Gastrocnemius medialis (tissue), 4 donors: ENCODE measurements around the gene CDH8. TPM values are rescaled to one million over a fixed set of nuclear protein-coding genes. Genes with fewer than 3 reads are reported as not detected.

Source experiments
- ATAC-seq, 2 donors: fragments of 150-250 bp; one replicate each; pipeline ENCODE4 v1.9.1; 2016
- DNase-seq, 2 donors: peaks; one replicate each; pipeline ENCODE4 v3.0.0-alpha.2; 2019
- H3K27ac ChIP-seq, 4 donors: fragments of 200-600 bp; sonication (generic); 1 replicate in 1 of 4; 2 replicates in 3 of 4; pipeline ENCODE4 v1.5.1; 2016 to 2018; ENCODE audit warnings: mild to moderate bottlenecking in 2 of 4, moderate library complexity in 1 of 4
- H3K27me3 ChIP-seq, 3 donors: fragments of 200-600 bp; sonication (generic) in 2 of 3; 1 replicate in 1 of 3; 2 replicates in 2 of 3; pipeline versions ENCODE4 v1.5.1 to v1.6.0; 2016 to 2019; ENCODE audit warnings: mild to moderate bottlenecking in 1 of 3, moderate library complexity in 1 of 3
- H3K36me3 ChIP-seq, 2 donors: fragments of 200-600 bp; sonication (generic) in 1 of 2; one replicate each; pipeline ENCODE4 v1.5.1; 2017 to 2018
- H3K4me1 ChIP-seq, 2 donors: fragments of 200-600 bp; sonication (generic) in 1 of 2; one replicate each; pipeline ENCODE4 v1.5.1; 2016 to 2017; ENCODE audit warnings: mild to moderate bottlenecking in 2 of 2
- H3K4me3 ChIP-seq, 4 donors: fragments of 200-600 bp; sonication (generic) in 3 of 4; 1 replicate in 1 of 4; 2 replicates in 3 of 4; pipeline ENCODE4 v1.5.1; 2016 to 2019; ENCODE audit warnings: mild to moderate bottlenecking in 2 of 4
- H3K9me3 ChIP-seq, 3 donors: fragments of 200-600 bp; sonication (generic) in 2 of 3; 1 replicate in 1 of 3; 2 replicates in 2 of 3; pipeline ENCODE4 v1.5.1; 2016 to 2019
- CTCF ChIP-seq, 5 experiments: fragments of 450-650 bp in 3 of 5; fragments of 200-600 bp in 2 of 5; sonication (generic) in 2 of 5; IDR thresholded peaks in 4 of 5; conservative IDR thresholded peaks in 1 of 5; 1 replicate in 4 of 5; 2 replicates in 1 of 5; pipeline ENCODE4 v1.5.1; 2016 to 2019; ENCODE audit warnings: antibody characterized with exemption in 5 of 5, mild to moderate bottlenecking in 3 of 5, moderate library complexity in 3 of 5
- POLR2A ChIP-seq, 2 donors: fragments of 450-650 bp; IDR thresholded peaks; one replicate each; pipeline ENCODE4 v1.6.1; 2017; ENCODE audit warnings: antibody characterized with exemption in 2 of 2, mild to moderate bottlenecking in 2 of 2, moderate library complexity in 2 of 2
- in situ Hi-C, 4 donors: fragments of 200-750 bp; cut with MboI; loops; one replicate each; pipeline versions ENCODE4 v1.15.0 to v1.8.0; 2017; ENCODE audit warnings: low sequenced_read_pairs in 4 of 4
- intact Hi-C: fragments of 100-400 bp; cut with DNase I; formaldehyde crosslinking; loops from one replicate; pipeline ENCODE4 v1.15.1; 2023; ENCODE audit warnings: low total_unique reads
- total RNA-seq, 4 donors: library from RNA; depleted of rRNA; stranded (reverse); fragments of >200 nt; gene quantifications; one replicate each; pipeline versions ENCODE4 v1.1.0 to v1.2.3, GENCODE V29; 2016

CDH8 gene
- total RNA-seq, 4 donors from 2014 or later: 0.04 to 0.20 (median 0.17) TPM; not detected in 1

DNA sequence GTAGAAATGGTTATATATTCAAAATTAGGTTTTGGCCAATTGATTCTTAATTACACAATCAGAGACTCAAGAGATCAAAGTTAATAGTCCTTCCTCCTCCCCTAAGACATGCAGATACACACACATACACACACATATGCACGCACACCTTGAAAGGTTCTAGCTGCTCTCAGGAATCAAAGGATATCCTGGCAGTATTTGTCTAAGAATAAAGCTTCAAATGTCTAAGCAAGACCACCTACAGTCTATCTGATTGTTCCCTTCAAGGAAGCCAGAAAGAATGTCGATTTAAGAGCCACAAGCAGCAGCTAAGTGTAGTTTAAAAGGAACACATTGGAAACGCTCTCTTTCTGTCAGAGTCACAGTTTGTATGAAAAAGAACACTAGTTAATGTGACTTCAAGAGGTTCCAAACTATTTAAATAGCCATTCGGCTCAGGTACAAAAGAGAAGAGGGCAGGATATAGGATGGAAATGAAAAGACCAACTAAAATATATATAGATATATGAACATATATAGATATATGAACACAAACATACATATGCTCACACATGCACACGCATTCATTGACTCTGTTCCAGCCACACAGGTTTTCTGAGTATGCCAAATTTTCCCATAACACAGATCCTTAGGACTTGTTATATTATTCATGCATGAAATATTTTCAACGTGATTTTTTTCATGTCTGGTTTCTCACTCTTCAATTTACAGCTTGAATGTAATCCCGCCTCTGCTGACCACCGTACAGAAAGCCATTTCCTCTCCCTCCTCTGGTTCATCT, 79.0 kb downstream of the CDH8 start:
- no peak overlapping the region for H3K4me3 ChIP-seq
- H3K9me3 ChIP-seq: no peaks in the 10 kb centered on the region
- ATAC-seq: no peak
- no peak overlapping the region for H3K27ac ChIP-seq
- DNase-seq: no peak
- no peaks in the 10 kb centered on the region for H3K27me3 ChIP-seq
- TF ChIP-seq POLR2A (IDR thresholded peaks at IDR 0.05): no peak
- no peak for TF ChIP-seq CTCF (IDR thresholded peaks at IDR 0.05 in 4 of 5, conservative IDR thresholded peaks at IDR 0.05 in 1 of 5)
- intact Hi-C loops (no loop called here), in situ Hi-C loops (no loop called here)
- H3K36me3 ChIP-seq: no peaks in the 10 kb centered on the region
- H3K4me1 ChIP-seq: no peaks in the 10 kb centered on the region

- Histone ChIP-seq H3K9me3 (no peaks in the 10 kb centered on the region), H3K4me1 (no peaks in the 10 kb centered on the region), H3K27ac (no peak overlapping the region), H3K36me3 (no peaks in the 10 kb centered on the region), H3K4me3 (no peak overlapping the region), H3K27me3 (no peaks in the 10 kb centered on the region)
- TF ChIP-seq CTCF (IDR thresholded peaks at IDR 0.05 in 4 of 5, conservative IDR thresholded peaks at IDR 0.05 in 1 of 5) (no peak), POLR2A (IDR thresholded peaks at IDR 0.05) (no peak)
- in situ Hi-C loops: no loop called here
- no peak for ATAC-seq
- no peak for DNase-seq
- intact Hi-C loops: no loop called here
Observed at GRCh38 chr16:61952841-61953240, 83.4 kb downstream of the CDH8 start.

- TF ChIP-seq POLR2A (IDR thresholded peaks at IDR 0.05) (no peak), CTCF (IDR thresholded peaks at IDR 0.05 in 4 of 5, conservative IDR thresholded peaks at IDR 0.05 in 1 of 5) (no peak)
- no peaks in the 10 kb centered on the region for H3K27me3 ChIP-seq
- intact Hi-C loops: no loop called here
Observed at GRCh38 chr16:61948414-61948813, 87.8 kb downstream of the CDH8 start.

DNA sequence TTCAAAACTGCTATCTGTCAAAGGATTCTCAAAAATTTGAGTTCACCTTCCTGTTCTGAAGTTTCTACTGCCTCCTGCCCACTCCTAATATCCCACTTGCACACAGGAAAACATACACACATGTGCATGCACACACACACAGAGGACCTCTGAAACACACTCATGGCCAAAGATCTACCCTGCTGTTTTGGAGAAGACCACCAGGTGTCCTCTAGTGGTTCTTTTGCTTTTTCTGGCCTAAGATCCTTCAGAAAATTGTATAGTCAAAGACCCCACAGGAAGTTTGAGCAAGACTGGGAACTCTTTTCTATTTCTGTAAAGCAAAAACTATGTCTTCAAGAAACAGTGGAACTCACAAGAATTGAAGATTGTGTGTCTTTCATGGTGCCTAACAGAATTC, 90.2 kb downstream of the CDH8 start:
- intact Hi-C loops: no loop called here
- DNase-seq (no peak), ATAC-seq (no peak)
- no peak overlapping the region for H3K27ac ChIP-seq
- no peaks in the 10 kb centered on the region for H3K27me3 ChIP-seq
- H3K4me3 ChIP-seq: no peak overlapping the region
- no peak for TF ChIP-seq CTCF (IDR thresholded peaks at IDR 0.05 in 4 of 5, conservative IDR thresholded peaks at IDR 0.05 in 1 of 5)
- TF ChIP-seq POLR2A (IDR thresholded peaks at IDR 0.05): no peak
- no peaks in the 10 kb centered on the region for H3K4me1 ChIP-seq
- no peaks in the 10 kb centered on the region for H3K36me3 ChIP-seq
- H3K9me3 ChIP-seq: no peaks in the 10 kb centered on the region
- in situ Hi-C loops: loop anchor here in 1 of 4 donors (25.0 kb wide), 1 partner anchor 109 kb away; no protein-coding TSS in a partner anchor

More at GRCh38 chr16:61948414-61948813, 87.8 kb downstream of the CDH8 start:
- DNase-seq: no peak
- no peaks in the 10 kb centered on the region for H3K9me3 ChIP-seq
- H3K27ac ChIP-seq: no peak overlapping the region
- ATAC-seq: no peak
- H3K4me3 ChIP-seq: no peak overlapping the region
- in situ Hi-C loops: loop anchor here in 1 of 4 donors (25.0 kb wide), 1 partner anchor 111 kb away; no protein-coding TSS in a partner anchor
- no peaks in the 10 kb centered on the region for H3K36me3 ChIP-seq
- H3K4me1 ChIP-seq: no peaks in the 10 kb centered on the region
